ENCODE measurements around the gene GID4. TPM values are rescaled to one million over a fixed set of nuclear protein-coding genes. Genes with fewer than 3 reads are reported as not detected.

GID4 gene
- total RNA-seq, 1 donor, result 13.0 TPM

GRCh38 chr17:18087610-18088491 is 48.6 kb downstream of the GID4 start, which contains the start of gene DRG2:
Gene DRG2, plus strand, starts transcription at chr17:18087948. Its CDS starts 76 bp downstream, at chr17:18088024.
- Histone ChIP-seq H2AFZ (ENCODE audit: low read length) (peak within 1 kb of the TSS; percentile 91), H3K9me3 (ENCODE audit: low read depth, low read length) (no peaks in the 10 kb centered on the region), H3K79me2 (ENCODE audit: insufficient read depth, low read length) (peaks cover 29% of the 10 kb centered on the region), H4K20me1 (ENCODE audit: insufficient read depth, low read length) (peaks cover 5% of the 10 kb centered on the region), H3K4me3 (ENCODE audit: insufficient read depth, low read length) (peak within 1 kb of the TSS; percentile 99), H3K4me2 (ENCODE audit: insufficient read depth, low read length) (peak within 1 kb of the TSS; percentile 97), H3K27ac (ENCODE audit: low read depth, low read length) (peak within 1 kb of the TSS; percentile 85), H3K36me3 (ENCODE audit: insufficient read depth, low read length) (peaks cover 3% of the 10 kb centered on the region), H3K4me1 (ENCODE audit: insufficient read depth, low read length) (peaks cover 8% of the 10 kb centered on the region), H3K27me3 (ENCODE audit: insufficient read depth, low read length) (no peaks in the 10 kb centered on the region)
- TF ChIP-seq CTCF (IDR thresholded peaks at IDR 0.05; ENCODE audit: extremely low read depth, low read depth, low read length), result no peak
- DNase-seq (ENCODE audit: insufficient read length, low spot score, missing footprints), result peak; percentile 99

GRCh38 chr17:18089613-18090012 is 50.4 kb downstream of the GID4 start:
- H3K27ac ChIP-seq (ENCODE audit: low read depth, low read length), result no peak overlapping the region
- peaks cover 5% of the 10 kb centered on the region for H4K20me1 ChIP-seq (ENCODE audit: insufficient read depth, low read length)
- H3K4me1 ChIP-seq (ENCODE audit: insufficient read depth, low read length), result peaks cover 8% of the 10 kb centered on the region
- peaks cover 16% of the 10 kb centered on the region for H3K36me3 ChIP-seq (ENCODE audit: insufficient read depth, low read length)
- DNase-seq (ENCODE audit: insufficient read length, low spot score, missing footprints), result no peak
- no peak overlapping the region for H3K4me3 ChIP-seq (ENCODE audit: insufficient read depth, low read length)
- no peaks in the 10 kb centered on the region for H3K9me3 ChIP-seq (ENCODE audit: low read depth, low read length)
- no peak overlapping the region for H3K4me2 ChIP-seq (ENCODE audit: insufficient read depth, low read length)
- no peak overlapping the region for H2AFZ ChIP-seq (ENCODE audit: low read length)
- H3K79me2 ChIP-seq (ENCODE audit: insufficient read depth, low read length), result peaks cover 34% of the 10 kb centered on the region
- TF ChIP-seq CTCF (IDR thresholded peaks at IDR 0.05; ENCODE audit: extremely low read depth, low read depth, low read length), result no peak
- no peaks in the 10 kb centered on the region for H3K27me3 ChIP-seq (ENCODE audit: insufficient read depth, low read length)

- Histone ChIP-seq H3K27ac (ENCODE audit: low read depth, low read length) (no peak overlapping the region), H3K27me3 (ENCODE audit: insufficient read depth, low read length) (no peaks in the 10 kb centered on the region), H3K9me3 (ENCODE audit: low read depth, low read length) (no peaks in the 10 kb centered on the region), H3K79me2 (ENCODE audit: insufficient read depth, low read length) (peaks cover 23% of the 10 kb centered on the region), H3K36me3 (ENCODE audit: insufficient read depth, low read length) (peaks cover 44% of the 10 kb centered on the region), H4K20me1 (ENCODE audit: insufficient read depth, low read length) (peaks cover 11% of the 10 kb centered on the region), H2AFZ (ENCODE audit: low read length) (no peak overlapping the region), H3K4me3 (ENCODE audit: insufficient read depth, low read length) (no peak overlapping the region), H3K4me2 (ENCODE audit: insufficient read depth, low read length) (no peak overlapping the region), H3K4me1 (ENCODE audit: insufficient read depth, low read length) (peaks cover 1% of the 10 kb centered on the region)
- TF ChIP-seq CTCF (IDR thresholded peaks at IDR 0.05; ENCODE audit: extremely low read depth, low read depth, low read length), result peak; percentile 59
- DNase-seq (ENCODE audit: insufficient read length, low spot score, missing footprints), result peak; percentile 88
These were observed 54.6 kb downstream of the GID4 start for GRCh38 chr17:18093616-18094408.

- Histone ChIP-seq H3K4me3 (ENCODE audit: insufficient read depth, low read length) (no peak overlapping the region), H3K4me2 (ENCODE audit: insufficient read depth, low read length) (no peak overlapping the region), H3K9me3 (ENCODE audit: low read depth, low read length) (no peaks in the 10 kb centered on the region), H3K27ac (ENCODE audit: low read depth, low read length) (no peak overlapping the region), H3K79me2 (ENCODE audit: insufficient read depth, low read length) (peaks cover 18% of the 10 kb centered on the region), H3K4me1 (ENCODE audit: insufficient read depth, low read length) (no peaks in the 10 kb centered on the region), H3K36me3 (ENCODE audit: insufficient read depth, low read length) (peaks cover 50% of the 10 kb centered on the region), H4K20me1 (ENCODE audit: insufficient read depth, low read length) (peaks cover 11% of the 10 kb centered on the region), H3K27me3 (ENCODE audit: insufficient read depth, low read length) (no peaks in the 10 kb centered on the region), H2AFZ (ENCODE audit: low read length) (no peak overlapping the region)
- no peak for TF ChIP-seq CTCF (IDR thresholded peaks at IDR 0.05; ENCODE audit: extremely low read depth, low read depth, low read length)
- DNase-seq (ENCODE audit: insufficient read length, low spot score, missing footprints), result no peak
These were observed 55.2 kb downstream of the GID4 start for GRCh38 chr17:18094409-18094807.
